Fibroblast of lung (primary cell): ENCODE measurements around the gene SNORC. TPM values are rescaled to one million over a fixed set of nuclear protein-coding genes. Genes with fewer than 3 reads are reported as not detected.

Source experiments
- DNase-seq, 2 donors: peaks; one replicate each; pipeline versions ENCODE4 v3.0.0 to v3.0.0-alpha.2; 2010; ENCODE audit warnings: low read depth in 2 of 2
- H2AFZ ChIP-seq: 2 replicates; pipeline ENCODE4 v1.5.1; 2012; ENCODE audit warnings: low read length, control low read depth, inconsistent platforms
- H3K27ac ChIP-seq: 2 replicates; pipeline ENCODE4 v1.5.1; 2011; ENCODE audit warnings: low read length, control low read depth; ENCODE audit not compliant: insufficient read depth
- H3K27me3 ChIP-seq: 2 replicates; pipeline ENCODE4 v1.5.1; 2011; ENCODE audit warnings: mild to moderate bottlenecking, low read length; ENCODE audit not compliant: control insufficient read depth, insufficient read depth
- H3K36me3 ChIP-seq: 2 replicates; pipeline ENCODE4 v1.5.1; 2011; ENCODE audit warnings: low read length; ENCODE audit not compliant: control insufficient read depth, insufficient read depth
- H3K4me1 ChIP-seq: 2 replicates; pipeline ENCODE4 v1.5.1; 2011; ENCODE audit warnings: low read length; ENCODE audit not compliant: control insufficient read depth, insufficient read depth; ENCODE audit errors: extremely low read depth
- H3K4me2 ChIP-seq: 2 replicates; pipeline ENCODE4 v1.5.1; 2011; ENCODE audit warnings: low read length, control low read depth; ENCODE audit not compliant: insufficient read depth; ENCODE audit errors: extremely low read depth
- H3K4me3 ChIP-seq, 4 experiments: fragments of 200-600 bp in 1 of 4; sonication (generic) in 1 of 4; replicated peaks in 1 of 4; 2 replicates each; pipeline ENCODE4 v1.5.1; 2011 to 2016; ENCODE audit warnings: low read length in 4 of 4, low read depth in 3 of 4, mild to moderate bottlenecking in 3 of 4, control low read depth in 2 of 4, inconsistent platforms in 1 of 4, mixed read lengths in 1 of 4; ENCODE audit not compliant: insufficient read depth in 1 of 4; ENCODE audit errors: control extremely low read depth in 1 of 4
- H3K79me2 ChIP-seq: 2 replicates; pipeline ENCODE4 v1.5.1; 2012; ENCODE audit warnings: mild to moderate bottlenecking, low read length, inconsistent platforms; ENCODE audit not compliant: control insufficient read depth, insufficient read depth
- H3K9ac ChIP-seq: 2 replicates; pipeline ENCODE4 v1.5.1; 2011; ENCODE audit warnings: mild to moderate bottlenecking, low read length, control low read depth; ENCODE audit not compliant: insufficient read depth
- H3K9me3 ChIP-seq: 2 replicates; pipeline ENCODE4 v1.5.1; 2012; ENCODE audit warnings: low read depth, low read length; ENCODE audit not compliant: control insufficient read depth, insufficient read depth
- H4K20me1 ChIP-seq: 2 replicates; pipeline ENCODE4 v1.5.1; 2011; ENCODE audit warnings: low read length; ENCODE audit not compliant: control insufficient read depth, insufficient read depth; ENCODE audit errors: extremely low read depth
- CTCF ChIP-seq, 2 donors: IDR thresholded peaks in 1 of 2; conservative IDR thresholded peaks in 1 of 2; 1 replicate in 1 of 2; 2 replicates in 1 of 2; pipeline ENCODE4 v1.5.1; 2011 to 2012; ENCODE audit warnings: low read length in 2 of 2, control low read depth in 1 of 2, inconsistent platforms in 1 of 2, low read depth in 1 of 2, mild to moderate bottlenecking in 1 of 2
- EZH2 ChIP-seq: IDR thresholded peaks from 2 replicates; pipeline ENCODE4 v1.5.1; 2012; ENCODE audit warnings: low read length, control low read depth, mild to moderate bottlenecking; ENCODE audit errors: missing control alignments
- polyA plus RNA-seq, 2 donors: library from polyadenylated mRNA; depleted of rRNA in 1 of 2; stranded (reverse) in 1 of 2; unstranded in 1 of 2; fragments of >200 nt; gene quantifications; 2 replicates each; pipeline ENCODE4 v1.2.1, GENCODE V29; 2011 to 2012; ENCODE audit warnings: missing spikeins in 1 of 2
- total RNA-seq: library from RNA; depleted of rRNA; stranded (reverse); fragments of >200 nt; gene quantifications from 2 replicates; pipeline ENCODE4 v1.2.1, GENCODE V29; 2014

The SNORC gene
- total and polyA plus RNA-seq, 2 donors (not counting 1 experiment from before 2014, with no cell fraction given), result 0.14 to 0.83 TPM

GRCh38 chr2:232876161-232876977 lies 6.3 kb downstream of the SNORC start:
- Histone ChIP-seq H3K79me2 (no peaks in the 10 kb centered on the region), H2AFZ (no peak overlapping the region), H3K36me3 (no peaks in the 10 kb centered on the region), H3K4me1 (no peaks in the 10 kb centered on the region), H4K20me1 (no peaks in the 10 kb centered on the region), H3K27me3 (no peaks in the 10 kb centered on the region), H3K27ac (no peak overlapping the region), H3K9me3 (no peaks in the 10 kb centered on the region), H3K4me3 (peak overlapping the region in 2 of 4 experiments; percentile 23 to 27), H3K9ac (no peak overlapping the region), H3K4me2 (peak overlapping the region; percentile 64)
- DNase-seq, result peak in 1 of 2 donors; percentile 24
- TF ChIP-seq CTCF (conservative IDR thresholded peaks at IDR 0.05 in 1 of 2, IDR thresholded peaks at IDR 0.05 in 1 of 2; ENCODE audit: low read depth in 1 of 2, low read length in 2 of 2) (peak in 1 of 2 donors; percentile 9), EZH2 (peak; percentile 77)

GRCh38 chr2:232876978-232877441 lies 6.9 kb downstream of the SNORC start:
- H3K79me2 ChIP-seq, result no peaks in the 10 kb centered on the region
- H3K9me3 ChIP-seq, result no peaks in the 10 kb centered on the region
- H3K27ac ChIP-seq, result no peak overlapping the region
- H2AFZ ChIP-seq, result no peak overlapping the region
- H3K27me3 ChIP-seq, result no peaks in the 10 kb centered on the region
- H4K20me1 ChIP-seq, result no peaks in the 10 kb centered on the region
- no peaks in the 10 kb centered on the region for H3K36me3 ChIP-seq
- no peak overlapping the region for H3K9ac ChIP-seq
- H3K4me3 ChIP-seq, result no peak overlapping the region
- no peaks in the 10 kb centered on the region for H3K4me1 ChIP-seq
- TF ChIP-seq CTCF (conservative IDR thresholded peaks at IDR 0.05 in 1 of 2, IDR thresholded peaks at IDR 0.05 in 1 of 2; ENCODE audit: low read depth in 1 of 2, low read length in 2 of 2) (no peak), EZH2 (no peak)
- DNase-seq, result no peak
- no peak overlapping the region for H3K4me2 ChIP-seq

- Histone ChIP-seq H2AFZ (no peak overlapping the region), H4K20me1 (no peaks in the 10 kb centered on the region), H3K9me3 (no peaks in the 10 kb centered on the region), H3K4me1 (no peaks in the 10 kb centered on the region), H3K9ac (no peak overlapping the region), H3K36me3 (no peaks in the 10 kb centered on the region), H3K79me2 (no peaks in the 10 kb centered on the region), H3K27me3 (no peaks in the 10 kb centered on the region), H3K27ac (no peak overlapping the region), H3K4me3 (no peak overlapping the region), H3K4me2 (no peak overlapping the region)
- DNase-seq, result no peak
- TF ChIP-seq EZH2 (no peak), CTCF (conservative IDR thresholded peaks at IDR 0.05 in 1 of 2, IDR thresholded peaks at IDR 0.05 in 1 of 2; ENCODE audit: low read depth in 1 of 2, low read length in 2 of 2) (no peak)
These were observed 8.0 kb downstream of the SNORC start for GRCh38 chr2:232877940-232878511.
